ENCODE results near the gene CCDC24.

The CCDC24 gene

GRCh38 chr1:43991476-43992231 is at the start of gene CCDC24:
Gene CCDC24 (plus strand): TSS chr1:43991599. CDS start chr1:43991879, 280 bp downstream.
- peak; percentile 69 for DNase-seq

GRCh38 chr1:43942411-43942810 is 49.0 kb upstream of the CCDC24 start:
- no peak for DNase-seq

- DNase-seq, result no peak
Observed at GRCh38 chr1:43944860-43945259, 46.5 kb upstream of the CCDC24 start.

GRCh38 chr1:43945674-43946235 is 45.6 kb upstream of the CCDC24 start:
- no peak for DNase-seq

- peak; percentile 94 for DNase-seq
Observed at GRCh38 chr1:43946236-43947060, 45.0 kb upstream of the CCDC24 start, which contains the start of gene IPO13. Gene IPO13 (plus strand): TSS chr1:43946950. CDS start chr1:43947601, 651 bp downstream.

- peak; percentile 4 for DNase-seq
Observed at GRCh38 chr1:43947061-43947873, 44.1 kb upstream of the CCDC24 start.

- no peak for DNase-seq
Observed at GRCh38 chr1:43947874-43948437, 43.4 kb upstream of the CCDC24 start.

GRCh38 chr1:43949678-43950077 is 41.7 kb upstream of the CCDC24 start:
- no peak for DNase-seq

GRCh38 chr1:43951021-43951985 is 40.1 kb upstream of the CCDC24 start:
- no peak for DNase-seq

- no peak for DNase-seq
Observed at GRCh38 chr1:43952731-43953346, 38.6 kb upstream of the CCDC24 start.

GRCh38 chr1:43953361-43953760 is 38.0 kb upstream of the CCDC24 start:
- no peak for DNase-seq

GRCh38 chr1:43954036-43954435 is 37.4 kb upstream of the CCDC24 start:
- DNase-seq, result no peak

GRCh38 chr1:43956234-43956633 is 35.2 kb upstream of the CCDC24 start:
- DNase-seq, result no peak

- DNase-seq, result no peak
Observed at GRCh38 chr1:43957407-43958040, 33.9 kb upstream of the CCDC24 start.

GRCh38 chr1:43958351-43959255 is 32.8 kb upstream of the CCDC24 start:
- DNase-seq, result no peak

- DNase-seq, result no peak
Observed at GRCh38 chr1:43960798-43961197, 30.6 kb upstream of the CCDC24 start.

- no peak for DNase-seq
Observed at GRCh38 chr1:43961692-43962091, 29.7 kb upstream of the CCDC24 start.

GRCh38 chr1:43962324-43962723 is 29.1 kb upstream of the CCDC24 start:
- DNase-seq, result no peak

GRCh38 chr1:43963006-43963405 is 28.4 kb upstream of the CCDC24 start:
- no peak for DNase-seq

All from CD4-positive, alpha-beta T cell treated with Interleukin-4 for 4 hours (primary cell).